ENCODE data around the gene GSTK1.
A peak's percentile ranks its signal among the peaks of the same experiment; 100 is the strongest.
"Not testable (repeated sequence)": the region's sequence is repeated elsewhere in the genome, so short reads cannot be mapped to it uniquely, and the experiment has no call there.

The GSTK1 gene

GRCh38 chr7:143256325-143256724 lies 6.9 kb upstream of the GSTK1 start:
- no peak overlapping the region for H3K27ac ChIP-seq
- DNase-seq (ENCODE audit: low read depth, low spot score) = no peak
- H3K36me3 ChIP-seq (ENCODE audit: insufficient read depth, low read length) = no peaks in the 10 kb centered on the region
- no peaks in the 10 kb centered on the region for H3K9me3 ChIP-seq (ENCODE audit: low read depth, low read length)
- H3K4me3 ChIP-seq = no peak overlapping the region
- TF ChIP-seq FOXP2 (optimal IDR thresholded peaks at IDR 0.05; ENCODE audit: control extremely low read depth, extremely low read length, insufficient read depth) (no peak), EZH2 (IDR thresholded peaks at IDR 0.05) (no peak), POLR2AphosphoS5 (IDR thresholded peaks at IDR 0.05; ENCODE audit: borderline replicate concordance, low read depth, low read length) (no peak)
- no peak overlapping the region for H3K9ac ChIP-seq (ENCODE audit: insufficient read length)

- Histone ChIP-seq H3K27ac (no peak overlapping the region), H3K9ac (ENCODE audit: insufficient read length) (no peak overlapping the region), H3K36me3 (ENCODE audit: insufficient read depth, low read length) (no peaks in the 10 kb centered on the region), H3K9me3 (ENCODE audit: low read depth, low read length) (no peaks in the 10 kb centered on the region), H3K4me3 (no peak overlapping the region)
- no peak for DNase-seq (ENCODE audit: low read depth, low spot score)
- no peak for TF ChIP-seq EZH2 (IDR thresholded peaks at IDR 0.05)
- no peak for TF ChIP-seq POLR2AphosphoS5 (IDR thresholded peaks at IDR 0.05; ENCODE audit: borderline replicate concordance, low read depth, low read length)
- TF ChIP-seq FOXP2 (optimal IDR thresholded peaks at IDR 0.05; ENCODE audit: control extremely low read depth, extremely low read length, insufficient read depth) = no peak
Observed at GRCh38 chr7:143256932-143257331, 6.3 kb upstream of the GSTK1 start.

- DNase-seq (ENCODE audit: low read depth, low spot score) = no peak
- TF ChIP-seq FOXP2 (optimal IDR thresholded peaks at IDR 0.05; ENCODE audit: control extremely low read depth, extremely low read length, insufficient read depth) = no peak
- no peak for TF ChIP-seq EZH2 (IDR thresholded peaks at IDR 0.05)
- no peak for TF ChIP-seq POLR2AphosphoS5 (IDR thresholded peaks at IDR 0.05; ENCODE audit: borderline replicate concordance, low read depth, low read length)
- H3K9ac ChIP-seq (ENCODE audit: insufficient read length) = no peak overlapping the region
- no peak overlapping the region for H3K27ac ChIP-seq
- no peaks in the 10 kb centered on the region for H3K9me3 ChIP-seq (ENCODE audit: low read depth, low read length)
- no peaks in the 10 kb centered on the region for H3K36me3 ChIP-seq (ENCODE audit: insufficient read depth, low read length)
- H3K4me3 ChIP-seq = no peak overlapping the region
Observed at GRCh38 chr7:143257501-143257900, 5.7 kb upstream of the GSTK1 start.

- no peaks in the 10 kb centered on the region for H3K36me3 ChIP-seq (ENCODE audit: insufficient read depth, low read length)
- H3K27ac ChIP-seq = no peak overlapping the region
- TF ChIP-seq POLR2AphosphoS5 (IDR thresholded peaks at IDR 0.05; ENCODE audit: borderline replicate concordance, low read depth, low read length) (no peak), EZH2 (IDR thresholded peaks at IDR 0.05) (no peak), FOXP2 (optimal IDR thresholded peaks at IDR 0.05; ENCODE audit: control extremely low read depth, extremely low read length, insufficient read depth) (no peak)
- H3K4me3 ChIP-seq = no peak overlapping the region
- H3K9ac ChIP-seq (ENCODE audit: insufficient read length) = no peak overlapping the region
- no peak for DNase-seq (ENCODE audit: low read depth, low spot score)
- no peaks in the 10 kb centered on the region for H3K9me3 ChIP-seq (ENCODE audit: low read depth, low read length)
Observed at GRCh38 chr7:143258831-143259230, 4.4 kb upstream of the GSTK1 start.

- no peak overlapping the region for H3K4me3 ChIP-seq
- no peaks in the 10 kb centered on the region for H3K9me3 ChIP-seq (ENCODE audit: low read depth, low read length)
- no peak for TF ChIP-seq EZH2 (IDR thresholded peaks at IDR 0.05)
- H3K36me3 ChIP-seq (ENCODE audit: insufficient read depth, low read length) = no peaks in the 10 kb centered on the region
- no peak overlapping the region for H3K9ac ChIP-seq (ENCODE audit: insufficient read length)
- DNase-seq (ENCODE audit: low read depth, low spot score) = no peak
- H3K27ac ChIP-seq = no peak overlapping the region
Observed at GRCh38 chr7:143259765-143260164, 3.5 kb upstream of the GSTK1 start.

GRCh38 chr7:143261901-143262300 lies 1.3 kb upstream of the GSTK1 start:
- H3K9ac ChIP-seq (ENCODE audit: insufficient read length) = no peak overlapping the region
- no peaks in the 10 kb centered on the region for H3K9me3 ChIP-seq (ENCODE audit: low read depth, low read length)
- H3K27ac ChIP-seq = no peak overlapping the region
- TF ChIP-seq EZH2 (IDR thresholded peaks at IDR 0.05) (no peak), FOXP2 (optimal IDR thresholded peaks at IDR 0.05; ENCODE audit: control extremely low read depth, extremely low read length, insufficient read depth) (no peak), POLR2AphosphoS5 (IDR thresholded peaks at IDR 0.05; ENCODE audit: borderline replicate concordance, low read depth, low read length) (no peak)
- H3K4me3 ChIP-seq = no peak overlapping the region
- no peaks in the 10 kb centered on the region for H3K36me3 ChIP-seq (ENCODE audit: insufficient read depth, low read length)
- no peak for DNase-seq (ENCODE audit: low read depth, low spot score)

GRCh38 chr7:143264196-143264568 lies 941 bp downstream of the GSTK1 start:
- H3K36me3 ChIP-seq (ENCODE audit: insufficient read depth, low read length); H3K27ac ChIP-seq; H3K9me3 ChIP-seq (ENCODE audit: low read depth, low read length); DNase-seq (ENCODE audit: low read depth, low spot score); H3K9ac ChIP-seq (ENCODE audit: insufficient read length): not testable (repeated sequence)
- peak overlapping the region; percentile 83 for H3K4me3 ChIP-seq

GRCh38 chr7:143265017-143265693 lies 1.9 kb downstream of the GSTK1 start:
- no peak overlapping the region for H3K4me3 ChIP-seq
- no peak for DNase-seq (ENCODE audit: low read depth, low spot score)
- TF ChIP-seq POLR2AphosphoS5 (IDR thresholded peaks at IDR 0.05; ENCODE audit: borderline replicate concordance, low read depth, low read length) (no peak), FOXP2 (optimal IDR thresholded peaks at IDR 0.05; ENCODE audit: control extremely low read depth, extremely low read length, insufficient read depth) (no peak)
- H3K27ac ChIP-seq = no peak overlapping the region
- H3K36me3 ChIP-seq (ENCODE audit: insufficient read depth, low read length) = peaks cover 8% of the 10 kb centered on the region; the same call in 1 of the 2 replicates
- H3K9me3 ChIP-seq (ENCODE audit: low read depth, low read length) = no peaks in the 10 kb centered on the region
- H3K9ac ChIP-seq (ENCODE audit: insufficient read length) = no peak overlapping the region

GRCh38 chr7:143269251-143269650 lies 6.0 kb downstream of the GSTK1 start:
- no peak overlapping the region for H3K27ac ChIP-seq
- no peak overlapping the region for H3K4me3 ChIP-seq
- peaks cover 8% of the 10 kb centered on the region; the same call in 1 of the 2 replicates for H3K36me3 ChIP-seq (ENCODE audit: insufficient read depth, low read length)

More at GRCh38 chr7:143269251-143269650, 6.0 kb downstream of the GSTK1 start:
- TF ChIP-seq EZH2 (IDR thresholded peaks at IDR 0.05) (no peak), FOXP2 (optimal IDR thresholded peaks at IDR 0.05; ENCODE audit: control extremely low read depth, extremely low read length, insufficient read depth) (no peak), POLR2AphosphoS5 (IDR thresholded peaks at IDR 0.05; ENCODE audit: borderline replicate concordance, low read depth, low read length) (no peak)
- no peak overlapping the region for H3K9ac ChIP-seq (ENCODE audit: insufficient read length)
- no peaks in the 10 kb centered on the region for H3K9me3 ChIP-seq (ENCODE audit: low read depth, low read length)
- no peak for DNase-seq (ENCODE audit: low read depth, low spot score)

Measured in SK-N-MC (cell line).